Neuronal stem cell (in vitro differentiated cells): ENCODE data around the gene HRH1.

Source experiments
- DNase-seq: peaks from one replicate; pipeline ENCODE4 v3.0.0-alpha.2; 2013; ENCODE audit warnings: low spot score
- H2AFZ ChIP-seq: one replicate; pipeline ENCODE4 v1.6.1; 2013; ENCODE audit warnings: mild to moderate bottlenecking, low read length, inconsistent platforms
- H2AK5ac ChIP-seq: 2 replicates; pipeline ENCODE4 v1.6.1; 2013; ENCODE audit warnings: low read depth, mild to moderate bottlenecking, inconsistent platforms, low read length, moderate library complexity, mixed read lengths
- H2BK120ac ChIP-seq: 2 replicates; pipeline ENCODE4 v1.6.1; 2013; ENCODE audit warnings: low read depth, mild to moderate bottlenecking, inconsistent platforms, low read length, moderate library complexity, mixed read lengths
- H2BK12ac ChIP-seq: one replicate; pipeline ENCODE4 v1.6.1; 2013; ENCODE audit warnings: low read length, inconsistent platforms
- H2BK15ac ChIP-seq: 2 replicates; pipeline ENCODE4 v1.6.1; 2013; ENCODE audit warnings: mild to moderate bottlenecking, low read length, inconsistent platforms, mixed read lengths
- H2BK5ac ChIP-seq: one replicate; pipeline ENCODE4 v1.6.1; 2013; ENCODE audit warnings: inconsistent platforms, mild to moderate bottlenecking, low read length, moderate library complexity
- H3K14ac ChIP-seq: one replicate; pipeline ENCODE4 v1.6.1; 2013; ENCODE audit warnings: low read length, inconsistent platforms
- H3K18ac ChIP-seq: 2 replicates; pipeline ENCODE4 v1.6.1; 2013; ENCODE audit warnings: low read length, inconsistent platforms
- H3K23ac ChIP-seq: 2 replicates; pipeline ENCODE4 v1.6.1; 2013; ENCODE audit warnings: low read depth, mild to moderate bottlenecking, mixed read lengths, low read length, inconsistent platforms; ENCODE audit not compliant: poor library complexity
- H3K27ac ChIP-seq: replicated peaks from 3 replicates; pipeline ENCODE4 v1.5.1; 2013; ENCODE audit warnings: low read length, inconsistent platforms
- H3K27me3 ChIP-seq, 3 experiments: 2 replicates each; pipeline ENCODE4 v1.6.1; 2013; ENCODE audit warnings: low read length in 3 of 3, mild to moderate bottlenecking in 2 of 3, inconsistent platforms in 1 of 3, low read depth in 1 of 3, mixed read lengths in 1 of 3, moderate library complexity in 1 of 3; ENCODE audit not compliant: control insufficient read depth in 3 of 3, insufficient read depth in 3 of 3
- H3K36me3 ChIP-seq, 2 donors: replicated peaks in 1 of 2; 2 replicates each; pipeline ENCODE4 v1.6.1; 2013; ENCODE audit warnings: low read length in 2 of 2; ENCODE audit not compliant: control insufficient read depth in 2 of 2, insufficient read depth in 2 of 2
- H3K4ac ChIP-seq: 2 replicates; pipeline ENCODE4 v1.6.1; 2013; ENCODE audit warnings: inconsistent platforms, mild to moderate bottlenecking, low read length, moderate library complexity
- H3K4me1 ChIP-seq, 2 donors: 1 replicate in 1 of 2; 2 replicates in 1 of 2; pipeline ENCODE4 v1.6.1; 2013; ENCODE audit warnings: low read length in 2 of 2, low read depth in 1 of 2; ENCODE audit not compliant: control insufficient read depth in 2 of 2, insufficient read depth in 1 of 2
- H3K4me2 ChIP-seq: one replicate; pipeline ENCODE4 v1.6.1; 2013; ENCODE audit warnings: mild to moderate bottlenecking, low read length, inconsistent platforms; ENCODE audit not compliant: insufficient read depth, poor library complexity, severe bottlenecking
- H3K4me3 ChIP-seq, 2 donors: 2 replicates each; pipeline ENCODE4 v1.5.1; 2013; ENCODE audit warnings: low read length in 2 of 2, mild to moderate bottlenecking in 2 of 2, inconsistent platforms in 1 of 2, moderate library complexity in 1 of 2
- H3K79me1 ChIP-seq: one replicate; pipeline ENCODE4 v1.6.1; 2013; ENCODE audit warnings: low read depth, mild to moderate bottlenecking, inconsistent platforms, low read length, moderate library complexity
- H3K9ac ChIP-seq: one replicate; pipeline ENCODE4 v1.6.1; 2013; ENCODE audit warnings: mild to moderate bottlenecking, low read depth, low read length, inconsistent platforms; ENCODE audit not compliant: poor library complexity
- H3K9me3 ChIP-seq, 2 donors: replicated peaks in 1 of 2; 2 replicates each; pipeline versions ENCODE3 to v1.6.1; 2013; ENCODE audit warnings: low read length in 2 of 2, mild to moderate bottlenecking in 2 of 2, inconsistent platforms in 1 of 2, low read depth in 1 of 2, mixed read lengths in 1 of 2, moderate library complexity in 1 of 2; ENCODE audit not compliant: control insufficient read depth in 2 of 2, insufficient read depth in 1 of 2
- H4K8ac ChIP-seq: one replicate; pipeline ENCODE4 v1.6.1; 2013; ENCODE audit warnings: low read depth, mild to moderate bottlenecking, inconsistent platforms, low read length, moderate library complexity
- H4K91ac ChIP-seq: one replicate; pipeline ENCODE4 v1.6.1; 2013; ENCODE audit warnings: low read length, low read depth, mild to moderate bottlenecking, inconsistent platforms; ENCODE audit not compliant: poor library complexity
- WGBS, 2 donors: extraction: QIAGEN DNeasy Blood & Tissue Kit; methylation state at CpG; one replicate each; pipeline ENCODE4 v1.1.7; 2013; ENCODE audit warnings: missing lambda C conversion rate in 2 of 2, mixed read lengths in 1 of 2; ENCODE audit not compliant: insufficient read length in 2 of 2, insufficient replicate concordance in 1 of 2; ENCODE audit errors: extremely low coverage in 2 of 2; 5-methylcytosine and 5-hydroxymethylcytosine counted together

The HRH1 gene

GRCh38 chr3:11283139-11283475, 128.8 kb downstream of the HRH1 start:
- Histone ChIP-seq H3K14ac (no peak overlapping the region), H4K8ac (no peak overlapping the region), H3K27me3 (no peaks in the 10 kb centered on the region), H3K27ac (no peak overlapping the region), H2BK5ac (no peak overlapping the region), H2AFZ (no peak overlapping the region), H2BK120ac (no peak overlapping the region), H3K9ac (no peak overlapping the region), H3K4ac (no peak overlapping the region), H3K18ac (no peak overlapping the region), H3K23ac (no peak overlapping the region), H3K4me1 (no peaks in the 10 kb centered on the region), H3K4me3 (no peak overlapping the region), H3K9me3 (no peaks in the 10 kb centered on the region), H3K36me3 (peaks cover 0 to 7% of the 10 kb centered on the region in 2 donors), H2AK5ac (no peak overlapping the region), H4K91ac (no peak overlapping the region), H2BK15ac (no peak overlapping the region), H2BK12ac (no peak overlapping the region), H3K79me1 (no peaks in the 10 kb centered on the region), H3K4me2 (no peak overlapping the region)
- no CpG with 5 or more reads among the region's 1 CpG for WGBS, 2 donors
- DNase-seq = no peak

GRCh38 chr3:11284011-11284410, 129.7 kb downstream of the HRH1 start:
- H2BK5ac ChIP-seq = no peak overlapping the region
- H3K9ac ChIP-seq = no peak overlapping the region
- no peak overlapping the region for H2AK5ac ChIP-seq
- peaks cover 0 to 7% of the 10 kb centered on the region in 2 donors for H3K36me3 ChIP-seq
- no peak overlapping the region for H4K91ac ChIP-seq
- DNase-seq = no peak
- no peak overlapping the region for H3K18ac ChIP-seq
- H3K27ac ChIP-seq = no peak overlapping the region
- H2BK120ac ChIP-seq = no peak overlapping the region
- H2BK12ac ChIP-seq = no peak overlapping the region
- H4K8ac ChIP-seq = no peak overlapping the region
- no peak overlapping the region for H3K4me2 ChIP-seq
- H3K27me3 ChIP-seq = no peaks in the 10 kb centered on the region
- no peak overlapping the region for H3K14ac ChIP-seq
- no peak overlapping the region for H2AFZ ChIP-seq
- H3K4ac ChIP-seq = no peak overlapping the region
- no peaks in the 10 kb centered on the region for H3K4me1 ChIP-seq
- H3K9me3 ChIP-seq = no peaks in the 10 kb centered on the region
- no peak overlapping the region for H3K23ac ChIP-seq
- H3K4me3 ChIP-seq = no peak overlapping the region
- no CpG with 5 or more reads among the region's 1 CpG for WGBS, 2 donors
- H3K79me1 ChIP-seq = no peaks in the 10 kb centered on the region
- H2BK15ac ChIP-seq = no peak overlapping the region

DNA sequence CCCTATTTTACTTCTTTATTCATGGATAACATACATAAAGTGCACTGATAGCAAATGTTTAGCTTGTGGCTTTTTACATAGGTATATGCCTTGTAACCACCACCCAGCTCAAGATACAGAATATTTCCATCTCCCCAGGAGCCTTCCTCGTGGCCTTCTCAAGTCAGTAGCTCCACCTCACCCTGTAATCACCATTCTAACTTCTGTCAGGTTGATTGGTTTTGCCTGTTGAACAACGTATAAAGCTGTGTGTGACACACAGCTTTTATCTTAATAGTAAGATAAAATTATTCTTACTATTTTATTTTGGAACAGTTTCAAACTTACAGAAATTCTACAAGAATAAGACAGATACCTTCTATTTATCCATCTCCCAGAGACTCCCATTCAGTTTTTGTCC, 131.2 kb downstream of the HRH1 start:
- Histone ChIP-seq H3K23ac (no peak overlapping the region), H3K4ac (no peak overlapping the region), H3K14ac (no peak overlapping the region), H2BK15ac (no peak overlapping the region), H2AFZ (no peak overlapping the region), H4K91ac (no peak overlapping the region), H3K9me3 (no peaks in the 10 kb centered on the region), H3K36me3 (peaks cover 0 to 14% of the 10 kb centered on the region in 2 donors), H3K4me2 (no peak overlapping the region), H2BK12ac (no peak overlapping the region), H3K4me3 (no peak overlapping the region), H3K27ac (no peak overlapping the region), H3K27me3 (no peaks in the 10 kb centered on the region), H3K18ac (no peak overlapping the region), H2AK5ac (no peak overlapping the region), H4K8ac (no peak overlapping the region), H3K79me1 (no peaks in the 10 kb centered on the region), H3K4me1 (no peaks in the 10 kb centered on the region), H2BK120ac (no peak overlapping the region), H2BK5ac (no peak overlapping the region), H3K9ac (no peak overlapping the region)
- WGBS, 2 donors = no CpG with 5 or more reads among the region's 2 CpGs
- no peak for DNase-seq

GRCh38 chr3:11287404-11287803, 133.1 kb downstream of the HRH1 start:
- Histone ChIP-seq H2BK120ac (no peak overlapping the region), H3K4ac (no peak overlapping the region), H4K91ac (no peak overlapping the region), H3K9ac (no peak overlapping the region), H3K27ac (no peak overlapping the region), H3K4me1 (no peaks in the 10 kb centered on the region), H3K4me2 (no peak overlapping the region), H3K27me3 (no peaks in the 10 kb centered on the region), H3K4me3 (no peak overlapping the region), H3K23ac (no peak overlapping the region), H3K14ac (no peak overlapping the region), H2BK15ac (no peak overlapping the region), H2BK12ac (no peak overlapping the region), H3K9me3 (no peaks in the 10 kb centered on the region), H3K36me3 (peaks cover 0 to 11% of the 10 kb centered on the region in 2 donors), H2AFZ (no peak overlapping the region), H2BK5ac (no peak overlapping the region), H3K79me1 (no peaks in the 10 kb centered on the region), H4K8ac (no peak overlapping the region), H2AK5ac (no peak overlapping the region), H3K18ac (no peak overlapping the region)
- no peak for DNase-seq
- WGBS, 2 donors = no CpG with 5 or more reads among the region's 10 CpGs
